GM06990 (cell line): ENCODE measurements around the gene RNF121.

ENCODE experiments used
- DNase-seq: peaks from one replicate; pipeline ENCODE4 v3.0.0-alpha.2; 2011; ENCODE audit not compliant: insufficient read length; ENCODE audit errors: extremely low read depth
- H3K27me3 ChIP-seq: replicated peaks from 2 replicates; pipeline ENCODE4 v1.6.0; 2011; ENCODE audit warnings: low read length; ENCODE audit not compliant: control insufficient read depth, insufficient read depth
- H3K36me3 ChIP-seq: 2 replicates; pipeline ENCODE4 v1.5.1; 2011; ENCODE audit warnings: low read length; ENCODE audit not compliant: control insufficient read depth, insufficient read depth
- H3K4me3 ChIP-seq: replicated peaks from 2 replicates; pipeline ENCODE4 v1.5.1; 2011; ENCODE audit warnings: low read depth, mild to moderate bottlenecking, control low read depth, low read length
- TF ChIP-seq, protein P1 (sequence below): IDR thresholded peaks from 2 replicates; pipeline ENCODE4 v1.5.1; 2011; ENCODE audit warnings: low read length, control low read depth, mild to moderate bottlenecking, inconsistent platforms; ENCODE audit not compliant: insufficient read depth, poor library complexity, severe bottlenecking

Gene RNF121

DNA sequence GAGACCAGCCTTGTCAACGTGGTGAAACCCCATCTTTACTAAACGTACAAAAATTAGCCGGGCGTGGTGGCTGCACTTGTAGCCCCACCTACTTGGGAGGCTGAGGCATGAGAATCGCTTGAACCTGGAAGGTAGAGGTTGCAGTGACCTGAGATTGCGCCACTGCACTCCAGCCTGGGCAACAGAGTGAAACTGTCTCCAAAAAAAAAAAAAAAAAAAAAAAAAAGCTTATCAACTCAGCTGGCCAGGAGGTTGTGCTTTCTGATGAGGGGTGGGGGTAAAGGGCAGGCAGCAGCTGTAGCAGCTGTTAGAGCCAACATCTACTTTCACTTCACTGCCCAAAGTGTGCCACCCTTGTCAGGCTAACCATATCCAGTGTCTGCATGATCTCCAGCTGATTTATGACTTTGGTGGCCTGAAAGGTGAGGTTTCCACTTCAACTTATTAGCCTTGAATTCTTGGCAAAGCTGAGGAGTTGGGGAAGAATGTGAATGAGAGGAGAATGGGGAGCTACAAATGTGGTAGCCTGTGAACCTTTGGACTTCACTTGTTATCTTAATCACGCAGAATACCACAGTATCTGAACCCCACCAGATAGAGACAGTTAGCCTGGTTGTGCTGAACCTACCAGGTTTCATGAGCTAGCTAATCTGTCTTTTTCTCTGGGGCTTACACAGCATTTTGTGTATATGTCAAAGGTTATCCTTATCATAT is 19.6 kb downstream of the RNF121 start:
- H3K36me3 ChIP-seq = no peaks in the 10 kb centered on the region; the same call in 1 of the 2 replicates
- TF ChIP-seq, protein P1, sequence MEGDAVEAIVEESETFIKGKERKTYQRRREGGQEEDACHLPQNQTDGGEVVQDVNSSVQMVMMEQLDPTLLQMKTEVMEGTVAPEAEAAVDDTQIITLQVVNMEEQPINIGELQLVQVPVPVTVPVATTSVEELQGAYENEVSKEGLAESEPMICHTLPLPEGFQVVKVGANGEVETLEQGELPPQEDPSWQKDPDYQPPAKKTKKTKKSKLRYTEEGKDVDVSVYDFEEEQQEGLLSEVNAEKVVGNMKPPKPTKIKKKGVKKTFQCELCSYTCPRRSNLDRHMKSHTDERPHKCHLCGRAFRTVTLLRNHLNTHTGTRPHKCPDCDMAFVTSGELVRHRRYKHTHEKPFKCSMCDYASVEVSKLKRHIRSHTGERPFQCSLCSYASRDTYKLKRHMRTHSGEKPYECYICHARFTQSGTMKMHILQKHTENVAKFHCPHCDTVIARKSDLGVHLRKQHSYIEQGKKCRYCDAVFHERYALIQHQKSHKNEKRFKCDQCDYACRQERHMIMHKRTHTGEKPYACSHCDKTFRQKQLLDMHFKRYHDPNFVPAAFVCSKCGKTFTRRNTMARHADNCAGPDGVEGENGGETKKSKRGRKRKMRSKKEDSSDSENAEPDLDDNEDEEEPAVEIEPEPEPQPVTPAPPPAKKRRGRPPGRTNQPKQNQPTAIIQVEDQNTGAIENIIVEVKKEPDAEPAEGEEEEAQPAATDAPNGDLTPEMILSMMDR = no peak

DNA sequence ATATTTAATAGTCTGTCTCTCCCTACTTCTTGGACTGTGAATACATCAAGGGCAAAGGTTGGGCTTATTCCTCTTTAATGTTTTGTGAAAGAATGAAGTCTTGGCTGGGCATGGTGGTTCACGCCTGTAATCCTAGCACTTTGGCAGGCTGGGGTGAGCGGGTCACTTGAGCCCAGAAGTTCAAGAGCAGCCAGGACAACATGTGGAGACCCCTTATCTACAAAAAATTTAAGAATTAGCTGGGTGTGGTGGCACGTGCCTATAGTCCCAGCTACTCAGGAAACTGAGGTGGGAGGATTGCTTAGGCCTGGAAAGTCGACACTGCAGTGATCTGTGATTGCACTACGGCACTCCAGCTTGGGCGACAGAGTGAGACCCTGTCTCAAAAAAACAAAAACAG is 20.2 kb downstream of the RNF121 start:
- Histone ChIP-seq H3K4me3 (no peak overlapping the region), H3K36me3 (no peaks in the 10 kb centered on the region; the same call in 1 of the 2 replicates), H3K27me3 (no peaks in the 10 kb centered on the region)
- TF ChIP-seq, protein P1 = no peak
- no peak for DNase-seq

More for the DNA sequence above, 19.6 kb downstream of the RNF121 start:
- no peak for DNase-seq
- H3K4me3 ChIP-seq = no peak overlapping the region
- no peaks in the 10 kb centered on the region for H3K27me3 ChIP-seq

DNA sequence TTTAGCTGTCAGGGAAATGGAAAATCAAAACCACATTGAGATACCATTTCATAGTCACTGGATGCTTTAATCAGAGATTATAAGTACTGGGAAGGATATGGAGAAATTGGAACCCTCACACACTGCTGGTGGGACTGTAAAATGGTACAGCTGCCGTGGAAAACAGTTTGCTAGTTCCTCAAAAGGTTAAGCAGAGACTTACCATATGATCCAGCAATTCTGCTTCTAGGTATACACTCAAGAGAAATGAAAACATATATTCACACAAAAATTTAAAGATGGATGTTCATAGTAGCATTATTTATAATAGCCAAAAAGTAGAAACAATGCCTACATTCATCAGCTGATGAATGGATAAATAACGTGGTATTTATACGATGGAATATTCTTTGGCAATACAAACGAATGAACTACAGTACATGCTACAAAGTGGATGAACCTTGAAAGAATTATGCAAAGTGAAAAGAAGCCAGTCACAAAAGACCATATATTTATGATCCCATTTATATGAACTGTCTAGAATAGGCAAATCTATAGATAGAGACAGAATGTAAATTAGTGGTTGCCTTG is 23.0 kb downstream of the RNF121 start:
- Histone ChIP-seq H3K4me3 (no peak overlapping the region), H3K36me3 (no peaks in the 10 kb centered on the region), H3K27me3 (no peaks in the 10 kb centered on the region)
- no peak for DNase-seq
- TF ChIP-seq, protein P1 = no peak

DNA sequence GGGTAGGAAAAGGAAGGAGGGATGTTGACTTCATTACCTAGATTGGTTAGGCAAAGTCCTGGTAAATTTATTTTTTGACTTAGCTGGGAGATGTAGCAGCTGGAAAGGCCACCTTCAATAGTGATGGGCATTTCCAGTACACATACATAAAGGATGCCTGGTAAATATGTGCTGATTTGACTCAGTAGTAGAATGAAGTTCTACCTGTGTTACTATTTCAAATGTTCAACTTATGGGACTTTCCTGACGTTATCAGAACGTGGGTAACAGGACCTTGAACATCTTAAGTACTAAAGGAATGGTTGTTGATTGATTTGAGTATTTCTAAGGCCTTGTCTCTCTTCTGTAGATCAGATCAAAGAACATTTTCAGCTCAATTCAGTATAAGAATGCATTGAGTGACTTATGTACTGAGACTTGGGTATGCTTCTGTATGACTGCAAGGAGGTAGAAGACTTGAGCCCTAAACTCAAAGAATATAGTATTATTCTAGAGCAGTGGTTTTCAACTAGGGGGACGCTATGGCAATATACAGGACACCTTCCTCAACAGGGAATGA is 27.1 kb downstream of the RNF121 start:
- Histone ChIP-seq H3K27me3 (no peaks in the 10 kb centered on the region), H3K4me3 (no peak overlapping the region), H3K36me3 (peaks cover 7% of the 10 kb centered on the region)
- TF ChIP-seq, protein P1 = no peak
- DNase-seq = no peak

DNA sequence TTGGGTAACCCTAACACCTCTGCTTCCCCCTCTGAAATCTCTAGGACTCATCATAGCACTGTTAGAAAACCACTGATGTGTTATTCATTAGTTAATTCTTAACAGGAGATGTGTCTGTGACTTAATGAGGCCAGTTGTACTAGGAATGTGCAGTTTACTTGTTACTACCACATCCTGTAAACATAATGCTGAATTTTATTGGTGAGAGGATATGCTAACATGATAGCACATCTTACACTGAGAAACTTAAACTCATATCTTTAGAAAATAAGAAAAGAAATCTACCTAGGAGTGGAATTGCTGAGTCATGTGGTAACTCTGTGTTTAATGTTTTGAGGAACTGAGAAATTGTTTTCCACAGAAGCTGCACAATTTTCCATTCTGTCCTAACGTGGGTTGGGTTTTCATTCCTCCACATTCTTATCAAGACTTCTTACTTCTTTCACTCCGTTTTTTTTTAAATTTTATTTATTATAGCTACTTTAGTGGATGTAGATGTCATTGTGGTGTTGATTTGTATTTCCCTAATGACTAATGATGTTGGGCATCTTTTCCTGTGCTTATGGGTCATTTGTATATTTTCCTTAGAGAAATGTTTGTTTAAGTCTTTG is 33.7 kb downstream of the RNF121 start:
- TF ChIP-seq, protein P1 = no peak
- H3K36me3 ChIP-seq = peaks cover 7% of the 10 kb centered on the region
- H3K4me3 ChIP-seq = no peak overlapping the region
- DNase-seq = peak; percentile 41
- no peaks in the 10 kb centered on the region for H3K27me3 ChIP-seq
